ENCODE measurements around the gene ANXA2.

DNA sequence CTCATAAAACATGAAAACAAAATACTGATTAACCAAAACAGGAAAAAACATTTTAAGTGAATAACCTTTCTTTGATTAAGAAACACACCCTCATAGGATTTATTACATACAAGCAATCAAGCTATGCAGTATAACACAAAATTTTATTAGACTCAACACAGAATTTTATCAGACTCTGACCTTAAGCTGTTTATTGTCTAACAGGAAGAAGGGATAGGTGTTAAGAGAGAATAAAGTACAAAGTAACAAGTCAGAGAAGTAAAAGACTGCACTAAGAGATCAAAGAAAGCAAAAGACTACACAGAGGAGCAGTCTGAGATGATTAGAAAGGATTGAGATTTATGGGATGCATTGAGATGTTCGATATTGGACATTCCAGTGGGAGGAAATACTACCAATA, 43.5 kb upstream of the ANXA2 start:
- TF ChIP-seq, protein P1, sequence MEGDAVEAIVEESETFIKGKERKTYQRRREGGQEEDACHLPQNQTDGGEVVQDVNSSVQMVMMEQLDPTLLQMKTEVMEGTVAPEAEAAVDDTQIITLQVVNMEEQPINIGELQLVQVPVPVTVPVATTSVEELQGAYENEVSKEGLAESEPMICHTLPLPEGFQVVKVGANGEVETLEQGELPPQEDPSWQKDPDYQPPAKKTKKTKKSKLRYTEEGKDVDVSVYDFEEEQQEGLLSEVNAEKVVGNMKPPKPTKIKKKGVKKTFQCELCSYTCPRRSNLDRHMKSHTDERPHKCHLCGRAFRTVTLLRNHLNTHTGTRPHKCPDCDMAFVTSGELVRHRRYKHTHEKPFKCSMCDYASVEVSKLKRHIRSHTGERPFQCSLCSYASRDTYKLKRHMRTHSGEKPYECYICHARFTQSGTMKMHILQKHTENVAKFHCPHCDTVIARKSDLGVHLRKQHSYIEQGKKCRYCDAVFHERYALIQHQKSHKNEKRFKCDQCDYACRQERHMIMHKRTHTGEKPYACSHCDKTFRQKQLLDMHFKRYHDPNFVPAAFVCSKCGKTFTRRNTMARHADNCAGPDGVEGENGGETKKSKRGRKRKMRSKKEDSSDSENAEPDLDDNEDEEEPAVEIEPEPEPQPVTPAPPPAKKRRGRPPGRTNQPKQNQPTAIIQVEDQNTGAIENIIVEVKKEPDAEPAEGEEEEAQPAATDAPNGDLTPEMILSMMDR (IDR thresholded peaks at IDR 0.05; ENCODE audit: low read depth, low read length, missing input control): no peak
- TF ChIP-seq, protein P2, sequence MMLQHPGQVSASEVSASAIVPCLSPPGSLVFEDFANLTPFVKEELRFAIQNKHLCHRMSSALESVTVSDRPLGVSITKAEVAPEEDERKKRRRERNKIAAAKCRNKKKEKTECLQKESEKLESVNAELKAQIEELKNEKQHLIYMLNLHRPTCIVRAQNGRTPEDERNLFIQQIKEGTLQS (IDR thresholded peaks at IDR 0.05): no peak
- TF ChIP-seq EGR1 (IDR thresholded peaks at IDR 0.05; ENCODE audit: low read depth in 2 of 2): no peak
- TF ChIP-seq RAD21 (IDR thresholded peaks at IDR 0.05): no peak

Data from liver (tissue), 3 donors.